Caco-2 (cell line): Measurements from ENCODE around the gene FCN2. TPM values are rescaled to one million over a fixed set of nuclear protein-coding genes. Genes with fewer than 3 reads are reported as not detected.
A peak's percentile ranks its signal among the peaks of the same experiment; 100 is the strongest.

Experiments
- BruUV-seq: library from RNA; stranded (reverse); fragments of 400-500 nt; replicated peaks from 2 replicates; lab custom pipeline; 2021; lab: Mats Ljungman, UMichigan
- CTCF ChIA-PET: fragments of 300-600 bp; sonication (Branson Sonifier 250); formaldehyde crosslinking; loops from one replicate; lab custom pipeline; 2022; ENCODE audit warnings: antibody characterized with exemption; lab: Charles Lee
- POLR2A ChIA-PET: fragments of 300-600 bp; sonication (Branson Sonifier 250); formaldehyde crosslinking; loops from one replicate; lab custom pipeline; 2022; ENCODE audit warnings: antibody characterized with exemption; lab: Charles Lee
- DNase-seq, 2 experiments: peaks; one replicate each; pipeline versions ENCODE4 v3.0.0 to v3.0.0-alpha.2; 2020 to 2022
- H3K27me3 ChIP-seq: replicated peaks from 2 replicates; pipeline ENCODE4 v1.6.0; 2011; ENCODE audit warnings: low read length; ENCODE audit not compliant: control insufficient read depth, insufficient read depth
- H3K36me3 ChIP-seq: 2 replicates; pipeline ENCODE4 v1.5.1; 2011; ENCODE audit warnings: low read length; ENCODE audit not compliant: control insufficient read depth, insufficient read depth
- H3K4me1 ChIP-seq: fragments of 250-450 bp; sonication (Bioruptor Pico); 2 replicates; pipeline ENCODE4 v1.5.1; 2020; ENCODE audit warnings: mild to moderate bottlenecking
- H3K4me3 ChIP-seq: 2 replicates; pipeline ENCODE4 v1.5.1; 2011; ENCODE audit warnings: low read depth, mild to moderate bottlenecking, control low read depth, low read length
- H3K9me3 ChIP-seq: fragments of 250-450 bp; sonication (Bioruptor Pico); 2 replicates; pipeline ENCODE4 v1.5.1; 2020; ENCODE audit warnings: mild to moderate bottlenecking, moderate library complexity
- H3K27ac Mint-ChIP-seq: one replicate; pipeline ENCODE4 v1.8.0; 2022; ENCODE audit warnings: mixed read lengths; ENCODE audit not compliant: unreplicated experiment
- H3K27me3 Mint-ChIP-seq: one replicate; pipeline ENCODE4 v1.8.0; 2022; ENCODE audit warnings: mixed read lengths; ENCODE audit not compliant: insufficient read depth, unreplicated experiment
- H3K36me3 Mint-ChIP-seq: one replicate; pipeline ENCODE4 v1.8.0; 2022; ENCODE audit warnings: mild to moderate bottlenecking, mixed read lengths; ENCODE audit not compliant: insufficient read depth, unreplicated experiment
- H3K4me1 Mint-ChIP-seq: one replicate; pipeline ENCODE4 v1.8.0; 2022; ENCODE audit warnings: low read depth, mixed read lengths; ENCODE audit not compliant: unreplicated experiment
- H3K4me3 Mint-ChIP-seq: one replicate; pipeline ENCODE4 v1.8.0; 2022; ENCODE audit warnings: mild to moderate bottlenecking, moderate library complexity, mixed read lengths; ENCODE audit not compliant: unreplicated experiment
- H3K9me3 Mint-ChIP-seq: one replicate; pipeline ENCODE4 v1.8.0; 2022; ENCODE audit warnings: mixed read lengths; ENCODE audit not compliant: unreplicated experiment
- CTCF ChIP-seq, 2 experiments: fragments of 200-600 bp in 1 of 2; IDR thresholded peaks; 1 replicate in 1 of 2; 2 replicates in 1 of 2; pipeline versions ENCODE4 v1.5.1 to v1.8.0; 2011 to 2022; ENCODE audit warnings: antibody characterized with exemption in 1 of 2, control low read depth in 1 of 2, inconsistent platforms in 1 of 2, low read depth in 1 of 2, low read length in 1 of 2, mild to moderate bottlenecking in 1 of 2, moderate library complexity in 1 of 2; ENCODE audit not compliant: insufficient read depth in 1 of 2, severe bottlenecking in 1 of 2, unreplicated experiment in 1 of 2
- intact Hi-C: fragments of 100-400 bp; cut with micrococcal nuclease; formaldehyde crosslinking; loops from one replicate; pipeline ENCODE4 v1.10.0; 2022; ENCODE audit not compliant: unreplicated experiment
- total RNA-seq: library from RNA; stranded (reverse); gene quantifications from 2 replicates; pipeline ENCODE4 v1.2.3, GENCODE V29; 2022

Gene FCN2
- total RNA-seq, 1 experiment from 2014 or later = not detected

DNA sequence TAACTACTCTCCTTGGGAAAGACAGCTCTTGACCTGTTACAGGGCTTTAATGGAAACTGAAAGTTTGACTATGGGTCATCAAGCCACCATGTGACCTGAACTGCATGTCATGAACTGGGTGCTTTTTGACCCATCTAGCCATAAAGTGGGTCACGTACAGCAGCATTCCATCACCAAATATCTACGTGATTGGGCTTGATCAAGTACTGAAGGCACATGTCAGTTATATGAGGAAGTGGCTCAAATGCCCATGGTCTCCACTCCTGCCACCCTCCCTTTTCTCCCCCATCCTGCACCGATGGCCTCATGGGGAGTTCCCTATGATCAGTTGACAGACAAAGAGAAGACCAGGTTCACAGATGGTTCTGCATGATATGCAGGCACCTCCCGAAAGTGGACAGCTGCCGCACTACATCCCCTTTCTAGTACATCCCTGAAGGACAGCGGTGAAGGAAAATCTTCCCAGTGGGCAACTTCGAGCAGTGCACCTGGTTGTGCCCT is 44.5 kb downstream of the FCN2 start:
- peak in 1 of 2 experiments; percentile 12 for DNase-seq
- no peaks in the 10 kb centered on the region for H3K9me3 ChIP-seq
- Mint-ChIP-seq H3K4me1 (no peaks in the 10 kb centered on the region), H3K27ac (no peak overlapping the region), H3K9me3 (no peaks in the 10 kb centered on the region), H3K36me3 (no peaks in the 10 kb centered on the region), H3K4me3 (no peak overlapping the region), H3K27me3 (peaks cover 3% of the 10 kb centered on the region)
- CTCF ChIA-PET = no interaction called here
- POLR2A ChIA-PET = no interaction called here
- no TSS peak for BruUV-seq
- H3K4me3 ChIP-seq = no peak overlapping the region
- H3K4me1 ChIP-seq = no peaks in the 10 kb centered on the region
- no peaks in the 10 kb centered on the region for H3K27me3 ChIP-seq
- intact Hi-C loops = no loop called here
- no peak for TF ChIP-seq CTCF (IDR thresholded peaks at IDR 0.05; ENCODE audit: insufficient read depth in 1 of 2, low read depth in 1 of 2, low read length in 1 of 2, severe bottlenecking in 1 of 2, unreplicated experiment in 1 of 2)
- H3K36me3 ChIP-seq = no peaks in the 10 kb centered on the region

GRCh38 chr9:134928436-134929192 is 48.0 kb downstream of the FCN2 start:
- Histone ChIP-seq H3K9me3 (no peaks in the 10 kb centered on the region), H3K4me1 (no peaks in the 10 kb centered on the region), H3K27me3 (no peaks in the 10 kb centered on the region), H3K4me3 (no peak overlapping the region), H3K36me3 (no peaks in the 10 kb centered on the region)
- ChIA-PET POLR2A (no interaction called here), CTCF (no interaction called here)
- no TSS peak for BruUV-seq
- TF ChIP-seq CTCF (IDR thresholded peaks at IDR 0.05; ENCODE audit: insufficient read depth in 1 of 2, low read depth in 1 of 2, low read length in 1 of 2, severe bottlenecking in 1 of 2, unreplicated experiment in 1 of 2) = no peak
- Mint-ChIP-seq H3K36me3 (no peaks in the 10 kb centered on the region), H3K4me1 (no peaks in the 10 kb centered on the region), H3K9me3 (no peaks in the 10 kb centered on the region), H3K27me3 (peaks cover 11% of the 10 kb centered on the region), H3K27ac (no peak overlapping the region), H3K4me3 (no peak overlapping the region)
- DNase-seq = no peak
- intact Hi-C loops = no loop called here

DNA sequence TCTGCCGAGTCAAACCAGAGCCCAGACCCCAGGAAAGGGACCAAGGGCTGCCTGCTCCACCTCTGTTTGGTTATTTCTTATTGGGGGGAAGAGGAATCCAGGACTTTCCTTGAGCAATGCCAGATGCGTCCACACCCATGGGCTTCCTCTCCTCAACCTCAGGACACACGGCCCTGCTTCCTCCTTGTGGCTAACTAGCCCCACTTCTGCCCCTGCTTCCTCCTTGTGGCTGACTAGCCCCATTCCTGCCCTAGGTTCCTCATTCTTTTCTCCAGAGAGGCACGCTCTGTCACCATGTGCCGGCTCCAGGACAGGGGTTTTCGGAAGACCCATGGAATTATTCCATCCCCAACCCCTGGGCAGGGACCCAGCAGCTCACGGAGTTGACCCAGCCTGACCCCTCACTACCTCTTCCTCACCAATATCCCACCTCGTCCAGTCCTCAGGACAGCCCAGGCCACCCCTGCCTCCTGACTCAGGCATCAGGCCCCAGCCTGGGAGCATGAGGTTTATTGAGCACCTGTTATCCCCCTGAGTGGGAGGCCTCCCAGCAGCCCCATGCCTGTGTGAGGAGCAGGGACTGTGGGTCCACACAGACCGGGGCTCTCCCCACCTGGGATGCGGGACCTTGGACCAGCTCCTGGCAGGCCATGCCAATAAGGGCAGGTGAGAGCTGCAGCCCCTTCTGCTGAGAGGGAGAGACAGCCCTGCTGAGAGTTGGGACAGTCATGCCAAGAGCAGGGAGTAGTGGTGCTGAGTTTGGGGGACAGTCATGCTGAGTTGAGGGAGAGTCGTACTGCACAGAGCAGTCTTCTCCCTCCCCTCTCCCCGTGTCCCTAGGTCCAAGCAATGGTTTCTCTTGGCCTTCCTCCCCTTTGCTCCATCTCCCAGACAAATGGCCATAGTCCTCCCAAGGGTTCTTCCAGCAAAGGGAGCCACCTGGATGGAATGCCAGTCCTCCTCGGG is 48.9 kb downstream of the FCN2 start:
- intact Hi-C loops = no loop called here
- POLR2A ChIA-PET = no interaction called here
- DNase-seq = no peak
- Mint-ChIP-seq H3K27me3 (peaks cover 10% of the 10 kb centered on the region), H3K4me1 (no peaks in the 10 kb centered on the region), H3K27ac (no peak overlapping the region), H3K4me3 (no peak overlapping the region), H3K36me3 (no peaks in the 10 kb centered on the region), H3K9me3 (no peaks in the 10 kb centered on the region)
- Histone ChIP-seq H3K27me3 (no peaks in the 10 kb centered on the region), H3K4me1 (no peaks in the 10 kb centered on the region), H3K9me3 (no peaks in the 10 kb centered on the region), H3K4me3 (no peak overlapping the region), H3K36me3 (no peaks in the 10 kb centered on the region)
- no TSS peak for BruUV-seq
- CTCF ChIA-PET = no interaction called here
- TF ChIP-seq CTCF (IDR thresholded peaks at IDR 0.05; ENCODE audit: insufficient read depth in 1 of 2, low read depth in 1 of 2, low read length in 1 of 2, severe bottlenecking in 1 of 2, unreplicated experiment in 1 of 2) = no peak
